HepG2 (cell line): ENCODE measurements around the gene DMAC2L. TPM values are rescaled to one million over a fixed set of nuclear protein-coding genes. Genes with fewer than 3 reads are reported as not detected.

ENCODE experiments used
- ATAC-seq: fragments of 200-7000 bp; cut with Tn5 transposase; 3 replicates; pipeline ENCODE4 v1.9.1; 2020; ENCODE audit warnings: mild to moderate bottlenecking, moderate library complexity
- BruUV-seq: library from RNA; stranded (reverse); fragments of 400-500 nt; replicated peaks from 2 replicates; lab custom pipeline; 2021; lab: Mats Ljungman, UMichigan
- CTCF ChIA-PET: fragments of 300-600 bp; formaldehyde crosslinking; extraction: SDS; loops from one replicate; lab custom pipeline; 2021; ENCODE audit warnings: low total read pairs, inconsistent platforms, low intra/inter-chr PET ratio; lab: Yijun Ruan, JAX
- POLR2A ChIA-PET: fragments of 350-600 bp; sonication (Branson Sonifier 250); formaldehyde crosslinking; loops from one replicate; lab custom pipeline; 2020; ENCODE audit warnings: antibody characterized with exemption, inconsistent platforms; lab: Yijun Ruan, JAX
- DNase-seq: peaks from one replicate; pipeline ENCODE4 v3.0.0-alpha.2; 2015; ENCODE audit warnings: low spot score
- FAIRE-seq: peaks from 3 replicates; lab custom pipeline; 2011; peaks lifted over from hg19 to GRCh38; lab: Jason Lieb, UNC
- H2AFZ ChIP-seq: one replicate; pipeline ENCODE4 v1.6.1; 2011; ENCODE audit warnings: low read length, inconsistent platforms
- H3K27ac ChIP-seq: fragments of 300-600 bp; 3 replicates; pipeline ENCODE4 v1.8.0; 2011; ENCODE audit warnings: mixed run types, mild to moderate bottlenecking, mixed read lengths, low read length, inconsistent platforms; ENCODE audit not compliant: insufficient read depth; ENCODE audit errors: extremely low read length
- H3K27me3 ChIP-seq, 2 experiments: fragments of 200-600 bp in 1 of 2; 2 replicates in 1 of 2; 3 replicates in 1 of 2; pipeline versions ENCODE4 v1.6.0 to v1.8.0; 2011; ENCODE audit warnings: low read length in 2 of 2, mild to moderate bottlenecking in 2 of 2, moderate library complexity in 2 of 2, inconsistent platforms in 1 of 2; ENCODE audit not compliant: insufficient read depth in 2 of 2, control insufficient read depth in 1 of 2
- H3K36me3 ChIP-seq, 2 experiments: fragments of 200-600 bp in 1 of 2; replicated peaks in 1 of 2; 2 replicates in 1 of 2; 3 replicates in 1 of 2; pipeline versions ENCODE4 v1.5.1 to v1.8.0; 2011; ENCODE audit warnings: low read length in 2 of 2, inconsistent platforms in 1 of 2; ENCODE audit not compliant: insufficient read depth in 2 of 2, control insufficient read depth in 1 of 2
- H3K4me1 ChIP-seq: 2 replicates; pipeline ENCODE4 v1.5.1; 2012; ENCODE audit warnings: low read length, inconsistent platforms; ENCODE audit not compliant: insufficient read depth
- H3K4me2 ChIP-seq: 2 replicates; pipeline ENCODE4 v1.6.0; 2011; ENCODE audit warnings: low read depth, low read length, inconsistent platforms
- H3K4me3 ChIP-seq, 3 experiments: fragments of 200-600 bp in 1 of 3; sonication (generic), shearing (Covaris generic) in 1 of 3; replicated peaks in 1 of 3; 2 replicates each; pipeline ENCODE4 v1.5.1; 2011 to 2016; ENCODE audit warnings: low read length in 3 of 3, inconsistent platforms in 2 of 3, low read depth in 2 of 3, mild to moderate bottlenecking in 2 of 3, control low read depth in 1 of 3, mixed read lengths in 1 of 3; ENCODE audit not compliant: insufficient read depth in 1 of 3
- H3K79me2 ChIP-seq: one replicate; pipeline ENCODE4 v1.6.1; 2011; ENCODE audit warnings: low read length, inconsistent platforms; ENCODE audit not compliant: insufficient read depth
- H3K9ac ChIP-seq: 2 replicates; pipeline ENCODE4 v1.6.0; 2011; ENCODE audit warnings: mild to moderate bottlenecking, low read depth, low read length, inconsistent platforms; ENCODE audit not compliant: insufficient read depth
- H3K9me3 ChIP-seq: 2 replicates; pipeline ENCODE4 v1.5.1; 2012; ENCODE audit warnings: mild to moderate bottlenecking, low read length
- H4K20me1 ChIP-seq: 2 replicates; pipeline ENCODE4 v1.6.0; 2011; ENCODE audit warnings: inconsistent platforms, mild to moderate bottlenecking, low read length, moderate library complexity; ENCODE audit not compliant: insufficient read depth
- GATAD2A ChIP-seq: IDR thresholded peaks from 2 replicates; pipeline ENCODE4 v1.6.1; 2016
- HMGXB4 ChIP-seq, 2 experiments: sonication (generic) in 1 of 2; formaldehyde crosslinking in 1 of 2; IDR thresholded peaks; 2 replicates each; pipeline versions ENCODE4 v1.4.0 to v1.6.1; 2018 to 2020; ENCODE audit warnings: missing genetic modification reagents in 2 of 2, borderline replicate concordance in 1 of 2, low read depth in 1 of 2, mild to moderate bottlenecking in 1 of 2, missing biosample characterization in 1 of 2
- HNF4A ChIP-seq: sonication (generic); formaldehyde crosslinking; IDR thresholded peaks from 2 replicates; pipeline ENCODE4 v1.4.0; 2020; ENCODE audit warnings: missing genetic modification reagents
- KMT2A ChIP-seq: sonication (generic); formaldehyde crosslinking; IDR thresholded peaks from 2 replicates; pipeline ENCODE4 v1.4.0; 2020; ENCODE audit warnings: missing genetic modification reagents
- MAFF ChIP-seq: IDR thresholded peaks from 2 replicates; pipeline ENCODE4 v1.6.1; 2011; ENCODE audit warnings: low read depth, low read length, improper control_type of control experiment
- SAP130 ChIP-seq: IDR thresholded peaks from 2 replicates; pipeline ENCODE4 v1.6.1; 2016; ENCODE audit warnings: low read depth
- SMC3 ChIP-seq: IDR thresholded peaks from 2 replicates; pipeline ENCODE4 v1.6.1; 2011; ENCODE audit warnings: low read length, improper control_type of control experiment
- XRCC5 ChIP-seq: fragments of 200-400 bp; formaldehyde crosslinking; optimal IDR thresholded peaks from 2 replicates; pipeline ENCODE3; 2017; ENCODE audit warnings: mild to moderate bottlenecking, low read length
- ZFP36L2 ChIP-seq: sonication (generic); formaldehyde crosslinking; IDR thresholded peaks from 2 replicates; pipeline ENCODE4 v1.4.0; 2020; ENCODE audit warnings: missing genetic modification reagents
- ZNF12 ChIP-seq: sonication (generic); formaldehyde crosslinking; IDR thresholded peaks from 2 replicates; pipeline ENCODE4 v1.5.0; 2020; ENCODE audit warnings: missing genetic modification reagents
- ZNF441 ChIP-seq: sonication (generic); formaldehyde crosslinking; IDR thresholded peaks from 2 replicates; pipeline ENCODE4 v1.7.0; 2021; ENCODE audit warnings: missing genetic modification reagents, borderline replicate concordance
- WGBS: methylation state at CpG from one replicate; pipeline ENCODE4 v1.1.6; 2017; ENCODE audit warnings: low lambda C conversion rate; 5-methylcytosine and 5-hydroxymethylcytosine counted together
- in situ Hi-C: cut with HindIII; loops from 2 replicates; pipeline ENCODE4 v1.10.0; 2017; ENCODE audit warnings: low pct_unique_long_range_greater_than_20kb; ENCODE audit not compliant: extremely low pct_ligation_motif_present
- intact Hi-C: fragments of 100-400 bp; cut with micrococcal nuclease; formaldehyde crosslinking; loops from one replicate; pipeline ENCODE4 v1.10.0; 2022; ENCODE audit not compliant: unreplicated experiment
- polyA plus RNA-seq, 8 experiments: library from polyadenylated mRNA; depleted of rRNA in 3 of 8; stranded (reverse) in 7 of 8; unstranded in 1 of 8; fragments of >200 nt; fragmentation: Illumina TruSeq in 4 of 8; extraction: Trizol in 4 of 8; gene quantifications; 2 replicates each; pipeline versions ENCODE4 v1.2.1 to v1.2.3, GENCODE V29; 2011 to 2016; ENCODE audit warnings: low read depth in 4 of 8, missing spikeins in 1 of 8, mixed read lengths in 1 of 8; ENCODE audit not compliant: insufficient read depth in 1 of 8
- total RNA-seq, 5 experiments: library from RNA; depleted of rRNA; stranded (reverse); fragments of >200 nt; fragmentation: Illumina TruSeq; extraction: Trizol; gene quantifications; 2 replicates each; pipeline ENCODE4 v1.2.3, GENCODE V29; 2016; ENCODE audit warnings: low read depth in 1 of 5
- TF ChIP-seq, protein P1 (sequence below): IDR thresholded peaks from 2 replicates; pipeline ENCODE4 v1.6.1; 2018; ENCODE audit warnings: missing genetic modification reagents
- TF ChIP-seq, protein P2 (sequence below): IDR thresholded peaks from 2 replicates; pipeline ENCODE4 v1.4.0; 2020; ENCODE audit warnings: mild to moderate bottlenecking, missing genetic modification reagents
- TF ChIP-seq, protein P3 (sequence below): sonication (generic); formaldehyde crosslinking; IDR thresholded peaks from 2 replicates; pipeline ENCODE4 v1.4.0; 2020; ENCODE audit warnings: mild to moderate bottlenecking, missing genetic modification reagents

Gene DMAC2L
- total and polyA plus RNA-seq, 2 of the 13 experiments (the other 11 are each of a cell fraction or from before 2014, with no cell fraction given) = 19.4 to 23.2 TPM

DNA sequence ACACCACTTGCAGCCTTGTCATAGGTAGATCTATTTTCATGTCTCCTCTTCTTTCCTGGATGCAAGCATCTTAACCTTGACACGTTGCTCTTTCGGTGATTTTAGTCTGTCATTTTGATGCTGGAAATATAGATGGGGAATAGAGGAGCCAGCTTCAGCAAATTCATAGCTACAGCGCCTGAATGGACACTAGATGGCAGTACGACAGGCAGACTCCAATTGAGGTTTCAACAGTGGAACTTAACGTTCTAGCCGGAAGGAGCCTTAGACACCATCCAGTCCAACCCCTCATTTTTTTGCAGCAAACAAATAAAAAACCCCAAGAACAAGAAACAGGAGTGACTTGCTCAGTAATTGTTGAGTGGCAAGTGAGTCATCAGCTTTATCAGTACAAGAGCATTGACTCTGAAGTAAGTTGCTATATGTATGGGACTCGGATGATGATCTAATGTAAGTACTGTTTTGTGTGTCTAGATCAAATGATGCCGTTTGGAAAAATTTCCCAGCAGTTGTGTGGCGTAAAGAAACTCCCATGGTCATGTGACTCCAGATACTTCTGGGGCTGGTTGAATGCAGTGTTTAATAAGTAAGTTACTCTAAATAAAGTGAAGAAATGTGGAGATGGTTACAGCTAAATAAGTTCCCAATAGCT, 9.0 kb downstream of the DMAC2L start:
- BruUV-seq = no TSS peak
- Histone ChIP-seq H3K27me3 (no peaks in the 10 kb centered on the region), H2AFZ (no peak overlapping the region), H4K20me1 (0 out of 2 replicates have a peak, but pooled peaks cover 5% of the 10 kb centered on the region), H3K4me1 (peaks cover 10% of the 10 kb centered on the region), H3K9me3 (no peaks in the 10 kb centered on the region), H3K4me3 (no peak overlapping the region), H3K79me2 (peaks cover 18% of the 10 kb centered on the region), H3K4me2 (peak overlapping the region; percentile 11), H3K9ac (no peak overlapping the region), H3K27ac (no peak overlapping the region), H3K36me3 (peaks cover 1 to 22% of the 10 kb centered on the region in 2 experiments; a peak in 3 of 5 replicates)
- 22% methylated on average over 9 of the region's 9 CpGs for WGBS
- ChIA-PET POLR2A (interaction anchor here (0.6 to 2.2 kb wide), 5 partner anchors 9 to 207 kb away, joined by 3 to 19 read pairs (median 3); partner anchors contain the start of genes CDKL1, DMAC2L and L2HGDH), CTCF (interaction anchor here (1.1 to 2.2 kb wide), 2 partner anchors 211 to 457 kb away, joined by 3 to 44 read pairs; partner anchors contain the start of gene MAP4K5)
- in situ Hi-C loops (loop anchor here (5.0 kb wide), 1 partner anchor 206 kb away; no protein-coding TSS in a partner anchor), intact Hi-C loops (loop anchor here (1.0 to 5.0 kb wide), 2 partner anchors 76 to 211 kb away; partner anchors contain the start of genes CDKL1 and MAP4K5)
- FAIRE-seq = peak; percentile 98
- ATAC-seq = peak; percentile 96
- peak; percentile 68 for DNase-seq
- TF ChIP-seq HMGXB4 (CRISPR knock-in tag; IDR thresholded peaks at IDR 0.05; ENCODE audit: borderline replicate concordance in 1 of 2, low read depth in 1 of 2) (peak; percentile 47 to 80; a peak in 2 of 4 replicates), ZNF12 (0 out of 2 replicates have a peak, but pooled peaks have one; percentile 18), KMT2A (CRISPR knock-in tag) (peak; percentile 37; the same call in 1 of the 2 replicates), SAP130 (CRISPR knock-in tag) (peak; percentile 44), HNF4A (CRISPR knock-in tag) (no peak), GATAD2A (CRISPR knock-in tag) (0 out of 2 replicates have a peak, but pooled peaks have one; percentile 22), SMC3 (peak; percentile 84), XRCC5 (peak; percentile 65), ZNF441 (CRISPR knock-in tag) (no peak), ZFP36L2 (CRISPR knock-in tag) (no peak), MAFF (no peak)
- TF ChIP-seq, protein P1, sequence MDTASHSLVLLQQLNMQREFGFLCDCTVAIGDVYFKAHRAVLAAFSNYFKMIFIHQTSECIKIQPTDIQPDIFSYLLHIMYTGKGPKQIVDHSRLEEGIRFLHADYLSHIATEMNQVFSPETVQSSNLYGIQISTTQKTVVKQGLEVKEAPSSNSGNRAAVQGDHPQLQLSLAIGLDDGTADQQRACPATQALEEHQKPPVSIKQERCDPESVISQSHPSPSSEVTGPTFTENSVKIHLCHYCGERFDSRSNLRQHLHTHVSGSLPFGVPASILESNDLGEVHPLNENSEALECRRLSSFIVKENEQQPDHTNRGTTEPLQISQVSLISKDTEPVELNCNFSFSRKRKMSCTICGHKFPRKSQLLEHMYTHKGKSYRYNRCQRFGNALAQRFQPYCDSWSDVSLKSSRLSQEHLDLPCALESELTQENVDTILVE (CRISPR knock-in tag) = no peak
- TF ChIP-seq, protein P2, sequence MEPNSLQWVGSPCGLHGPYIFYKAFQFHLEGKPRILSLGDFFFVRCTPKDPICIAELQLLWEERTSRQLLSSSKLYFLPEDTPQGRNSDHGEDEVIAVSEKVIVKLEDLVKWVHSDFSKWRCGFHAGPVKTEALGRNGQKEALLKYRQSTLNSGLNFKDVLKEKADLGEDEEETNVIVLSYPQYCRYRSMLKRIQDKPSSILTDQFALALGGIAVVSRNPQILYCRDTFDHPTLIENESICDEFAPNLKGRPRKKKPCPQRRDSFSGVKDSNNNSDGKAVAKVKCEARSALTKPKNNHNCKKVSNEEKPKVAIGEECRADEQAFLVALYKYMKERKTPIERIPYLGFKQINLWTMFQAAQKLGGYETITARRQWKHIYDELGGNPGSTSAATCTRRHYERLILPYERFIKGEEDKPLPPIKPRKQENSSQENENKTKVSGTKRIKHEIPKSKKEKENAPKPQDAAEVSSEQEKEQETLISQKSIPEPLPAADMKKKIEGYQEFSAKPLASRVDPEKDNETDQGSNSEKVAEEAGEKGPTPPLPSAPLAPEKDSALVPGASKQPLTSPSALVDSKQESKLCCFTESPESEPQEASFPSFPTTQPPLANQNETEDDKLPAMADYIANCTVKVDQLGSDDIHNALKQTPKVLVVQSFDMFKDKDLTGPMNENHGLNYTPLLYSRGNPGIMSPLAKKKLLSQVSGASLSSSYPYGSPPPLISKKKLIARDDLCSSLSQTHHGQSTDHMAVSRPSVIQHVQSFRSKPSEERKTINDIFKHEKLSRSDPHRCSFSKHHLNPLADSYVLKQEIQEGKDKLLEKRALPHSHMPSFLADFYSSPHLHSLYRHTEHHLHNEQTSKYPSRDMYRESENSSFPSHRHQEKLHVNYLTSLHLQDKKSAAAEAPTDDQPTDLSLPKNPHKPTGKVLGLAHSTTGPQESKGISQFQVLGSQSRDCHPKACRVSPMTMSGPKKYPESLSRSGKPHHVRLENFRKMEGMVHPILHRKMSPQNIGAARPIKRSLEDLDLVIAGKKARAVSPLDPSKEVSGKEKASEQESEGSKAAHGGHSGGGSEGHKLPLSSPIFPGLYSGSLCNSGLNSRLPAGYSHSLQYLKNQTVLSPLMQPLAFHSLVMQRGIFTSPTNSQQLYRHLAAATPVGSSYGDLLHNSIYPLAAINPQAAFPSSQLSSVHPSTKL (CRISPR knock-in tag) = 0 out of 2 replicates have a peak, but pooled peaks have one; percentile 19
- TF ChIP-seq, protein P3, sequence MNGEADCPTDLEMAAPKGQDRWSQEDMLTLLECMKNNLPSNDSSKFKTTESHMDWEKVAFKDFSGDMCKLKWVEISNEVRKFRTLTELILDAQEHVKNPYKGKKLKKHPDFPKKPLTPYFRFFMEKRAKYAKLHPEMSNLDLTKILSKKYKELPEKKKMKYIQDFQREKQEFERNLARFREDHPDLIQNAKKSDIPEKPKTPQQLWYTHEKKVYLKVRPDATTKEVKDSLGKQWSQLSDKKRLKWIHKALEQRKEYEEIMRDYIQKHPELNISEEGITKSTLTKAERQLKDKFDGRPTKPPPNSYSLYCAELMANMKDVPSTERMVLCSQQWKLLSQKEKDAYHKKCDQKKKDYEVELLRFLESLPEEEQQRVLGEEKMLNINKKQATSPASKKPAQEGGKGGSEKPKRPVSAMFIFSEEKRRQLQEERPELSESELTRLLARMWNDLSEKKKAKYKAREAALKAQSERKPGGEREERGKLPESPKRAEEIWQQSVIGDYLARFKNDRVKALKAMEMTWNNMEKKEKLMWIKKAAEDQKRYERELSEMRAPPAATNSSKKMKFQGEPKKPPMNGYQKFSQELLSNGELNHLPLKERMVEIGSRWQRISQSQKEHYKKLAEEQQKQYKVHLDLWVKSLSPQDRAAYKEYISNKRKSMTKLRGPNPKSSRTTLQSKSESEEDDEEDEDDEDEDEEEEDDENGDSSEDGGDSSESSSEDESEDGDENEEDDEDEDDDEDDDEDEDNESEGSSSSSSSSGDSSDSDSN = peak; percentile 18; the same call in 1 of the 2 replicates
